Aorta (tissue), 5 donors: ENCODE measurements around the gene MAGOH. TPM values are rescaled to one million over a fixed set of nuclear protein-coding genes. Genes with fewer than 3 reads are reported as not detected.
"Not testable (repeated sequence)": the region's sequence is repeated elsewhere in the genome, so short reads cannot be mapped to it uniquely, and the experiment has no call there.

ENCODE experiments used
- ATAC-seq: fragments of 200-7000 bp; cut with Tn5 transposase; one replicate; pipeline ENCODE4 v1.9.1; 2022; ENCODE audit warnings: moderate library complexity; ENCODE audit not compliant: low FRiP score
- DNase-seq, 2 donors: peaks; one replicate each; pipeline ENCODE4 v3.0.0-alpha.2; 2020
- H3K27ac ChIP-seq, 2 donors: one replicate each; pipeline ENCODE4 v1.5.1; 2013; ENCODE audit warnings: low read length in 2 of 2, mild to moderate bottlenecking in 2 of 2, moderate library complexity in 2 of 2, control low read depth in 1 of 2, inconsistent platforms in 1 of 2, low read depth in 1 of 2
- H3K27me3 ChIP-seq, 2 donors: one replicate each; pipeline ENCODE4 v1.6.1; 2013; ENCODE audit warnings: control low read depth in 1 of 2, low read length in 1 of 2, mild to moderate bottlenecking in 1 of 2, moderate library complexity in 1 of 2; ENCODE audit not compliant: insufficient read depth in 2 of 2, control insufficient read depth in 1 of 2
- H3K36me3 ChIP-seq, 2 donors: one replicate each; pipeline ENCODE4 v1.6.1; 2013; ENCODE audit warnings: control low read depth in 1 of 2, low read length in 1 of 2, mild to moderate bottlenecking in 1 of 2; ENCODE audit not compliant: insufficient read depth in 2 of 2, control insufficient read depth in 1 of 2
- H3K4me1 ChIP-seq, 2 donors: one replicate each; pipeline ENCODE4 v1.6.1; 2013; ENCODE audit warnings: low read length in 2 of 2, control low read depth in 1 of 2, mild to moderate bottlenecking in 1 of 2, moderate library complexity in 1 of 2; ENCODE audit not compliant: insufficient read depth in 2 of 2, control insufficient read depth in 1 of 2
- H3K4me3 ChIP-seq, 2 donors: one replicate each; pipeline ENCODE4 v1.5.1; 2013; ENCODE audit warnings: low read length in 2 of 2, control low read depth in 1 of 2, mild to moderate bottlenecking in 1 of 2
- H3K9me3 ChIP-seq: one replicate; pipeline ENCODE4 v1.6.1; 2013; ENCODE audit warnings: mild to moderate bottlenecking, low read length; ENCODE audit not compliant: control insufficient read depth
- WGBS, 2 donors: extraction: QIAGEN DNeasy Blood & Tissue Kit; methylation state at CpG; one replicate each; pipeline ENCODE4 v1.1.7; 2013; 5-methylcytosine and 5-hydroxymethylcytosine counted together
- intact Hi-C, 2 donors: fragments of 100-400 bp; cut with DNase I; formaldehyde crosslinking; loops; one replicate each; pipeline versions ENCODE4 v1.14.2 to v1.15.0; 2022
- long read RNA-seq, 2 donors: library from polyadenylated mRNA; unstranded; transcript quantifications; one replicate each; pipeline ENCODE4 v2.0.0, GENCODE V29; 2020 to 2021
- polyA plus RNA-seq, 2 donors: library from polyadenylated mRNA; stranded (reverse); fragments of 200-250 nt; gene quantifications; one replicate each; pipeline ENCODE4 v1.2.3, GENCODE V29; 2013
- total RNA-seq, 2 donors: library from RNA; stranded (reverse); fragmentation: NEBNext Ultra II Directional; extraction: Animal tissue kit (Norgen Biotek cat#: 25700); gene quantifications; one replicate each; pipeline ENCODE4 v1.2.1, GENCODE V29; 2021
- donor health status: healthy with polysubstance abuse.
- donor health status: Bipolar disorder and iron deficiency.
- donor health status: DM: no; HTN: no; CAD: no.
- donor health status: DM: no; HTN: no; CAD: no.
- donor health status: DM: yes; HTN: yes; CAD: no.

The MAGOH gene
- total RNA-seq (10 to 100 TPM; 26.7 to 32.0 TPM), polyA plus RNA-seq (10 to 100 TPM; 46.3 to 65.2 TPM)
- long read RNA-seq, donor 1, partial matches to known transcripts, result 1 of 4 reads
- long read RNA-seq, donor 1, other reads (novel, unspliced or antisense), result 0 of 4 reads
- long read RNA-seq, donor 2, partial matches to known transcripts, result 0 of 4 reads
- long read RNA-seq, donor 2, other reads (novel, unspliced or antisense), result 1 of 4 reads

DNA sequence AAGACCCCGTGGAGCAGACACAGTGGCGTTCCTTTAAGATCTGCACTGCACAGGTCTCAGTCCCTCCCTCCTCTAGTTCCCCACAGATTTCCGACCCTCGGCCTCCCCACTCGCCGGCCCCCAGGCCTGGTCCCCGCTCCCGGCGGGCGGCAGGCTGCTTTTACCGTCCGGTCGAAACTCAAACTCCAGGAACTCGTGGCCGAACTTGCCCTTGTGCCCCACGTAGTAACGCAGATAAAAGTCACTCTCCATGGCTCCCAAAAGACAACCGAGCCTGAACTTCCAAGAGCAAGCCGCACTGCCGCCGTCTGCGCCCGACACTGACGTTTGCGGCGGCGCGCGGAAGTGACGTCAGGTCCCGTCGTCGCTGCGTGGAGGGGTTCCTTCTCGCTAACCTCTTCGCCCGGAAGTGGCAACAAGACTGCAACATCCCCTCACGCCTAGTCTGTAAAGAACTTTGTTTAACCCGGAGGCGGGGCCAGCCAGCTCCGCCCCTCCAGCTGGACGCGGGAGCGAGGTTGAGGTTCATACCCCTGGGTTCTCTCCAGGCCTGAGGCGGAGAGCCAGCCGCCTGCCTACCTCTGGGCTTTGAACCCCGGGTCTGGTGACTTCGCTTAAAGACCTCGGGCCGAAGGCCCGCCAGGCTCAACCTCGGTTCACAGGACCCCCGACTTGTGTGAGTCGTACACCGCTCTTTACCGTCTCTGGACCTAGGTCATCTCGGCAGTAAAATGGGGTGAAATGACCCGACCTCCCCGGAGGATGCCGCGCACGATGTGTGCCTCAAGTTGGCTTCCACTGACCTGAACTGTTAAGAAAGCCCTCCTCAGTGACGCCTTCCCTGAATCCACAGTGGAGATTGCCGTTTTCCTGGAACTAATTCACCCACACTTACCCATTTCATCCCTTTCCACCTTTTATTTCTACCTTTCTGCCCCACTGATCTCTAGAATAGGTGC, at the start of gene MAGOH:
Gene MAGOH (minus strand): TSS at position 322 of the 959 bp plus-strand sequence. CDS start 70 bp downstream, at position 252.
- ATAC-seq, result peak; percentile 96
- Histone ChIP-seq H3K27ac (no peak within 1 kb of the TSS), H3K4me3 (peak within 1 kb of the TSS; percentile 82 to 86), H3K4me1 (peaks cover 0 to 3% of the 10 kb centered on the region in 2 donors), H3K36me3 (peaks cover 2 to 4% of the 10 kb centered on the region in 2 donors), H3K9me3 (no peaks in the 10 kb centered on the region), H3K27me3 (no peaks in the 10 kb centered on the region)
- intact Hi-C loops, result no loop called here
- peak; percentile 96 to 98 for DNase-seq
- 2 to 6% methylated on average over 64 of the region's 64 CpGs for WGBS, 2 donors

DNA sequence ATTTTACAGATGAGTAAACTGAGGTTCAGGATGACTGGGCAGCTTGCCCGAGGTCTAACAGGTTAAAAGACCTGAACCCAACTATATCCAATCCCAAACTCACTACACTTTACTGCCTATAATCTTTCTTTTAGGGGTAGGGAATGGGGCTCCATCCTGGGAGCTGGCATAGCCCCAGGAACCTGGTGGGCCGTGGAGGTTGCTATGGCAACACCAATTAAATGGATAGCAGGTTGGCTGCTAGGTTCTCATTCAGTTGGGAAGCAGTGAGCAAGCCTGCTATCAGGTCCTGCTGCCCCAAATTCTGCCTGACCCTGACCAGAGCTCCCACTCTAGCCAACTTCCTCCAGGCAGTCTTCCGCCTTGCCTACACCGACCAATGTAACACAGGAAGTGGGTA, 48.6 kb upstream of the MAGOH start:
- no peak overlapping the region for H3K4me3 ChIP-seq
- no peak for ATAC-seq
- no peak overlapping the region for H3K27ac ChIP-seq
- no peaks in the 10 kb centered on the region for H3K4me1 ChIP-seq
- DNase-seq, result no peak
- H3K27me3 ChIP-seq, result no peaks in the 10 kb centered on the region
- 85 to 89% methylated on average over 4 of the region's 4 CpGs for WGBS, 2 donors
- H3K36me3 ChIP-seq, result no peaks in the 10 kb centered on the region
- no peaks in the 10 kb centered on the region for H3K9me3 ChIP-seq
- intact Hi-C loops, result no loop called here

DNA sequence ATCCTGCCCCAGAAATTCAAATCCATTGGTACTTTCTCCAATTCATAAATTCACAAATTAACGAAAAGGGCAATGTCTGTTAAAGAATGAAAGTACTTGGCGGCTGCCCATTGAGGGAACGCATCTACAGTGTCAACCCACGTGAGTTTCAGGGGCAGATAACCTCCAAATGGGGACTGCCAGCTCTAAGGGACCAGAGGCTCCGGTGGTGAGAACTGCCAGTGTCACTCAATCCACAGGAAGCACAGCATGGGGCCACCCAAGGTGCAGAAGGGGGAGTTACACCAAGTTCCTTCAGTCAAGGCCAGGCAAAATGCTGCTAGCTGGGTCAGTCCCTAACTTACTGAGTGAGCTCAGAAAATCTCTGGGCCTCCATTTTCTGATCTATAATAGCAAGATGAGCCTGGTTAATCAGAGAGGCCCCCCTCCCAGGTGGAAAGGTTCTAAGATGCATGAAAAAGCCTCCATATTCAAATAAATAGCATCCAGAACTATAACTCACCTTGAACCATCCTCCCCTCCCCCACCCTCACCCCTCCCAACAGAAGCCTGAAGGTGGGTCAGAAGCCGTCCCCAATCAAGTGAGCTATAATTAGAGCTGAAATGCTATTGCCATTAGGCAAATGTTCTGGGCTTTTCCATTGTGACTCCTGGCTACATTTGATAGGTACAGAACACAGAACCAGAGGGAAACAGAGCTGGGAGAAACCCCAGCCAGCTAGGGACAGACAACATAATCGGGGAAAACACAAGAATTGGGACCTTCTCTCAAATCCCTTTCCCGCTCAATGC, 47.8 kb upstream of the MAGOH start:
- Histone ChIP-seq H3K27ac (no peak overlapping the region), H3K27me3 (no peaks in the 10 kb centered on the region), H3K36me3 (no peaks in the 10 kb centered on the region), H3K4me1 (no peaks in the 10 kb centered on the region), H3K4me3 (no peak overlapping the region), H3K9me3 (no peaks in the 10 kb centered on the region)
- DNase-seq, result no peak
- no peak for ATAC-seq
- WGBS, 2 donors, result 88 to 89% methylated on average over 8 of the region's 8 CpGs
- intact Hi-C loops, result no loop called here

DNA sequence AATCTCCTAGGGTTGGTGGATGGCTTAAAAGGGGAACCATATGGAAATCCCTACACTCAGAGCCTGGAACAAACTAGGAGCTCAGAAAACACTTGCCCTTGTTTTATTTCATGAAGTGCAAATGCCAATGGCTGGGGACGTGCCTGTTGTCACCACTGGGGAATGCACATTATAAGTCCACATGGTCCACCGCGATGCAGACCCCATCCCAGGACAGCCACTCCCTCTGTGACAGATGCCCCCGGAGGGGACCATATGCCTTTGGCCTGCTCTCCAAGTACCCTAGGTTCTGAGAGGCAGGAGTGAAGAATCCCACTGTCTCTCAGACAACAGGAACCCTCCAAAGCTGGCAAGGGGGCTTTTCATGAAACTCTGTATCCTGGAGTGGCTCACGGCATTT, 47.2 kb upstream of the MAGOH start:
- H3K27me3 ChIP-seq, result no peaks in the 10 kb centered on the region

GRCh38 chr1:53284224-53285020, 46.1 kb upstream of the MAGOH start:
- intact Hi-C loops, result no loop called here
- no peak for DNase-seq
- no peak for ATAC-seq
- no peak overlapping the region for H3K4me3 ChIP-seq
- H3K27me3 ChIP-seq, result no peaks in the 10 kb centered on the region
- no peaks in the 10 kb centered on the region for H3K36me3 ChIP-seq
- H3K27ac ChIP-seq, result no peak overlapping the region
- H3K9me3 ChIP-seq, result no peaks in the 10 kb centered on the region
- 97 to 98% methylated on average over 8 of the region's 8 CpGs for whole genome bisulfite sequencing, 2 donors
- H3K4me1 ChIP-seq, result no peaks in the 10 kb centered on the region

More for the DNA sequence above, 47.2 kb upstream of the MAGOH start:
- intact Hi-C loops, result no loop called here
- H3K9me3 ChIP-seq, result no peaks in the 10 kb centered on the region
- 80 to 81% methylated on average over 5 of the region's 5 CpGs for WGBS, 2 donors
- DNase-seq (no peak), ATAC-seq (no peak)
- H3K4me3 ChIP-seq, result no peak overlapping the region
- no peaks in the 10 kb centered on the region for H3K4me1 ChIP-seq
- H3K36me3 ChIP-seq, result no peaks in the 10 kb centered on the region
- no peak overlapping the region for H3K27ac ChIP-seq

DNA sequence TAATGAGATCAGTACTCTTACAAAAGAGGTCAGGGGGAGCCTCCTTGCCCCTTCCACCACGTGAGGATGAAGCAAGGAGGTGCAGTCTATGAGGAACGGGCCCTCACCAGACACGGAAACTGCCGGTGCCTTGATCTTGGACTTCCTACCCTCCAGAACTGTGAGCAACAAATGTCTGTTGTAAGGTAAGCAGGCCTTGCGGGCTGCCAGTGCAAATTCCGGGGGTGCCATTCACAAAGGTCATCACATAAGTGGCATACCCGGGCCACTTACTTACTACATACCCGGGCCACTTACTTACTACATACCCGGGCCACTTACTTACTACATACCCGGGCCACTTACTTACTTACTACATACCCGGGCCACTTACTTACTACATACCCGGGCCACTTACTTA, 44.8 kb upstream of the MAGOH start:
- H3K36me3 ChIP-seq, ATAC-seq, H3K4me1 ChIP-seq, H3K9me3 ChIP-seq, H3K4me3 ChIP-seq, intact Hi-C loops, H3K27me3 ChIP-seq, DNase-seq, H3K27ac ChIP-seq: not testable (repeated sequence)
- 96 to 97% methylated on average over 12 of the region's 12 CpGs for WGBS, 2 donors

DNA sequence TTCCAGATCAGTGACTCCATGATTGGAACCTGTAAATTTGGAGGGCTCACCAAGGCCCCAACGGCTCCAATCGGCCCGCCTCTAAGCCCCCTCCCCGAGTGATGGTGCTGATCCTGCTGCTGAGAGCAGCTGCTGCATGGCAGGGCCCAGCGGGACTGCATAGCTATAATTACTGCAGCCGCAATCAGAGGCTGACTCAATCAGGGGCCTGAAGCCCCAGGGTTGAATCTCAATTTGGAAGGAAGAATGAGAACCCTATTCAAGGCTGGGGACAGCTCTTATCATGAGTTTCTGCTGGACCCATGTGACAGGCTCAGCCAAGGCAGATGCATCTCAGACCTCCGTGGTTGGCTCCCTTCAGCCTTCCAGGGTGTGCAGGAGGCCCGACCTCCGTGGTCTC, 42.8 kb upstream of the MAGOH start:
- H3K27ac ChIP-seq, result no peak overlapping the region
- no peaks in the 10 kb centered on the region for H3K9me3 ChIP-seq
- no peak overlapping the region for H3K4me3 ChIP-seq
- intact Hi-C loops, result no loop called here
- WGBS, 2 donors, result 88% methylated on average over 9 of the region's 9 CpGs
- DNase-seq (no peak), ATAC-seq (no peak)
- no peaks in the 10 kb centered on the region for H3K4me1 ChIP-seq
- no peaks in the 10 kb centered on the region for H3K27me3 ChIP-seq
- no peaks in the 10 kb centered on the region for H3K36me3 ChIP-seq

GRCh38 chr1:53280496-53280895, 42.2 kb upstream of the MAGOH start:
- 91 to 92% methylated on average over 8 of the region's 8 CpGs for WGBS, 2 donors
- no peak overlapping the region for H3K27ac ChIP-seq
- no peaks in the 10 kb centered on the region for H3K36me3 ChIP-seq
- no peaks in the 10 kb centered on the region for H3K9me3 ChIP-seq
- no peaks in the 10 kb centered on the region for H3K4me1 ChIP-seq
- ATAC-seq, result no peak
- H3K27me3 ChIP-seq, result no peaks in the 10 kb centered on the region
- no peak for DNase-seq
- intact Hi-C loops, result no loop called here
- no peak overlapping the region for H3K4me3 ChIP-seq
